GM12878 (cell line): ENCODE measurements around the gene KCNC2. TPM values are rescaled to one million over a fixed set of nuclear protein-coding genes. Genes with fewer than 3 reads are reported as not detected.

Experiments used
- ATAC-seq: fragments of 200-7000 bp; cut with Tn5 transposase; 3 replicates; pipeline ENCODE4 v1.9.1; 2020; ENCODE audit warnings: mild to moderate bottlenecking, moderate library complexity
- BruUV-seq: library from RNA; stranded (reverse); fragments of 400-500 nt; replicated peaks from 2 replicates; lab custom pipeline; 2021; lab: Mats Ljungman, UMichigan
- CTCF ChIA-PET: fragments of 300-600 bp; sonication (Branson Sonifier 250); formaldehyde crosslinking; extraction: SDS; loops from one replicate; lab custom pipeline; 2021; ENCODE audit warnings: inconsistent platforms; lab: Yijun Ruan, JAX
- POLR2A ChIA-PET: fragments of 350-600 bp; formaldehyde crosslinking; extraction: SDS; loops from one replicate; lab custom pipeline; 2021; ENCODE audit warnings: inconsistent platforms; lab: Charles Lee
- RAD21 ChIA-PET: fragments of 300-600 bp; sonication (Branson Sonifier 250); formaldehyde crosslinking; loops from one replicate; lab custom pipeline; 2023; ENCODE audit warnings: antibody characterized with exemption; ENCODE audit not compliant: unreplicated experiment; lab: Charles Lee
- SMC1A ChIA-PET: fragments of 300-600 bp; sonication (Branson Sonifier 250); formaldehyde crosslinking; loops from one replicate; lab custom pipeline; 2023; ENCODE audit not compliant: unreplicated experiment, uncharacterized antibody; lab: Charles Lee
- DNase-seq: peaks from one replicate; pipeline ENCODE4 v3.0.0-alpha.2; 2011; ENCODE audit warnings: low read depth, low spot score
- FAIRE-seq: peaks from 3 replicates; lab custom pipeline; 2011; peaks lifted over from hg19 to GRCh38; lab: Jason Lieb, UNC
- H2AFZ ChIP-seq: 2 replicates; pipeline ENCODE4 v1.6.0; 2011; ENCODE audit warnings: low read depth, low read length, control low read depth; ENCODE audit not compliant: control insufficient read depth
- H3K27ac ChIP-seq: 2 replicates; pipeline ENCODE4 v1.5.1; 2011; ENCODE audit warnings: control low read depth; ENCODE audit not compliant: control insufficient read depth, insufficient read depth
- H3K27me3 ChIP-seq, 2 experiments: replicated peaks in 1 of 2; 2 replicates each; pipeline versions ENCODE4 v1.6.0 to v1.6.1; 2011; ENCODE audit warnings: low read length in 1 of 2; ENCODE audit not compliant: control insufficient read depth in 2 of 2, insufficient read depth in 2 of 2
- H3K36me3 ChIP-seq, 2 experiments: 2 replicates each; pipeline ENCODE4 v1.5.1; 2011; ENCODE audit warnings: low read length in 1 of 2; ENCODE audit not compliant: control insufficient read depth in 2 of 2, insufficient read depth in 2 of 2
- H3K4me1 ChIP-seq: 2 replicates; pipeline ENCODE4 v1.6.1; 2011; ENCODE audit warnings: mild to moderate bottlenecking, low read length, moderate library complexity, mixed read lengths; ENCODE audit not compliant: control insufficient read depth, insufficient read depth
- H3K4me2 ChIP-seq: 2 replicates; pipeline ENCODE4 v1.6.0; 2011; ENCODE audit warnings: control low read depth; ENCODE audit not compliant: control insufficient read depth, insufficient read depth
- H3K4me3 ChIP-seq: fragments of 200-600 bp; sonication (generic); 2 replicates; pipeline ENCODE4 v1.5.1; 2016
- H3K79me2 ChIP-seq: 2 replicates; pipeline ENCODE4 v1.6.0; 2011; ENCODE audit warnings: low read length; ENCODE audit not compliant: control insufficient read depth, insufficient read depth
- H3K9ac ChIP-seq: 2 replicates; pipeline ENCODE4 v1.8.0; 2011; ENCODE audit warnings: low read length, control low read depth, mixed read lengths; ENCODE audit not compliant: control insufficient read depth, insufficient read depth
- H3K9me3 ChIP-seq: replicated peaks from 3 replicates; pipeline ENCODE4 v1.5.1; 2011; ENCODE audit warnings: mild to moderate bottlenecking, low read length; ENCODE audit not compliant: control insufficient read depth, insufficient read depth
- H4K20me1 ChIP-seq: 2 replicates; pipeline ENCODE4 v1.6.0; 2011; ENCODE audit not compliant: control insufficient read depth, insufficient read depth
- ASH2L ChIP-seq: fragments of 300-600, 200-600 bp; sonication (generic); IDR thresholded peaks from 2 replicates; pipeline ENCODE4 v1.6.1; 2017; ENCODE audit warnings: low read depth, mild to moderate bottlenecking, borderline replicate concordance
- SMAD5 ChIP-seq: IDR thresholded peaks from 2 replicates; pipeline ENCODE4 v1.6.1; 2016; ENCODE audit warnings: antibody characterized with exemption, low read depth
- ZNF274 ChIP-seq: IDR thresholded peaks from one replicate; pipeline ENCODE4 v1.8.0; 2011; ENCODE audit not compliant: insufficient read length, insufficient read depth
- ZNF384 ChIP-seq: IDR thresholded peaks from 2 replicates; pipeline ENCODE4 v1.6.1; 2012; ENCODE audit warnings: low read depth, mild to moderate bottlenecking, low read length, improper control_type of control experiment, borderline replicate concordance
- ZSCAN29 ChIP-seq: fragments of 450-650 bp; IDR thresholded peaks from 2 replicates; pipeline ENCODE4 v1.6.1; 2017; ENCODE audit warnings: mild to moderate bottlenecking, moderate library complexity
- WGBS: methylation state at CpG from one replicate; pipeline ENCODE4 v1.1.6; 2016; ENCODE audit warnings: low lambda C conversion rate; ENCODE audit not compliant: insufficient replicate concordance, insufficient coverage; ENCODE audit errors: missing lambda C conversion rate; 5-methylcytosine and 5-hydroxymethylcytosine counted together
- in situ Hi-C: fragments of 300-500 bp; cut with MboI; formaldehyde crosslinking; loops from 9 replicates; pipeline ENCODE4 v1.14.3; 2018; ENCODE audit warnings: mixed read lengths
- intact Hi-C: fragments of 100-400 bp; cut with micrococcal nuclease; formaldehyde crosslinking; loops from one replicate; pipeline ENCODE4 v1.14.2; 2022; ENCODE audit not compliant: unreplicated experiment
- polyA plus RNA-seq, 11 experiments: library from polyadenylated mRNA; depleted of rRNA in 4 of 11; unstranded in 6 of 11; stranded (reverse) in 5 of 11; fragments of >200 nt; fragmentation: Nextera tagmentation in 4 of 11; fragmentation: Illumina TruSeq in 1 of 11; extraction: Ambion mirVana in 4 of 11; extraction: Trizol in 1 of 11; gene quantifications; 1 replicate in 1 of 11; 2 replicates in 10 of 11; pipeline versions ENCODE4 v1.2.1 to v1.2.3, GENCODE V29; 2011 to 2016; ENCODE audit warnings: inconsistent platforms in 2 of 11, missing spikeins in 2 of 11, low read depth in 1 of 11
- total RNA-seq, 4 experiments: library from RNA; depleted of rRNA in 3 of 4; stranded (reverse); fragments of >200 nt in 3 of 4; fragmentation: Illumina TruSeq in 1 of 4; extraction: Trizol in 1 of 4; gene quantifications; 2 replicates each; pipeline versions ENCODE4 v1.2.1 to v1.2.3, GENCODE V29; 2013 to 2021

The KCNC2 gene
- total and polyA plus RNA-seq, 10 of the 15 experiments (the other 5 are each of a cell fraction or from before 2014, with no cell fraction given), result 0.03 to 2.3 (median 0.08) TPM; not detected in 7

- no peak overlapping the region for H3K4me2 ChIP-seq
- SMC1A ChIA-PET, result interaction anchor here (1.3 kb wide), 2 partner anchors 8 to 10 kb away, joined by 3 to 4 read pairs; no protein-coding TSS in a partner anchor
- H3K4me3 ChIP-seq, result no peak overlapping the region
- H3K36me3 ChIP-seq, result no peaks in the 10 kb centered on the region
- ATAC-seq, result no peak
- no peak overlapping the region for H2AFZ ChIP-seq
- RAD21 ChIA-PET, result no interaction called here
- H3K9me3 ChIP-seq, result no peaks in the 10 kb centered on the region
- TF ChIP-seq ZNF274, result no peak
- no peaks in the 10 kb centered on the region for H3K4me1 ChIP-seq
- no peak overlapping the region for H3K27ac ChIP-seq
- CTCF ChIA-PET, result no interaction called here
- no TSS peak for BruUV-seq
- no peak overlapping the region for H3K9ac ChIP-seq
- H3K79me2 ChIP-seq, result no peaks in the 10 kb centered on the region
- intact Hi-C loops, result no loop called here
- in situ Hi-C loops, result no loop called here
- FAIRE-seq, result no peak
- no peaks in the 10 kb centered on the region for H4K20me1 ChIP-seq
- 0% methylated on average over 1 of the region's 1 CpG for WGBS
- DNase-seq, result no peak
- H3K27me3 ChIP-seq, result no peaks in the 10 kb centered on the region
- POLR2A ChIA-PET, result no interaction called here
Measured at GRCh38 chr12:75120311-75120711, 89.3 kb downstream of the KCNC2 start.

- no peak for TF ChIP-seq ZNF384
- no peak for TF ChIP-seq ZSCAN29
- no peak for TF ChIP-seq SMAD5
- TF ChIP-seq ASH2L, result no peak
- ATAC-seq (no peak), FAIRE-seq (no peak), DNase-seq (no peak)
- Histone ChIP-seq H3K36me3 (no peaks in the 10 kb centered on the region), H3K4me3 (no peak overlapping the region), H3K9me3 (no peaks in the 10 kb centered on the region), H3K4me2 (no peak overlapping the region), H3K79me2 (no peaks in the 10 kb centered on the region), H3K4me1 (no peaks in the 10 kb centered on the region), H3K27ac (no peak overlapping the region), H3K9ac (no peak overlapping the region), H4K20me1 (no peaks in the 10 kb centered on the region), H3K27me3 (no peaks in the 10 kb centered on the region), H2AFZ (no peak overlapping the region)
- ChIA-PET POLR2A (no interaction called here), SMC1A (interaction anchor here (1.5 kb wide), 1 partner anchor 9 kb away, joined by 5 read pairs; no protein-coding TSS in a partner anchor), RAD21 (interaction anchor here (1.6 kb wide), 1 partner anchor 12 kb away, joined by 3 read pairs; no protein-coding TSS in a partner anchor), CTCF (no interaction called here)
- no TSS peak for BruUV-seq
- in situ Hi-C loops (no loop called here), intact Hi-C loops (no loop called here)
- 6% methylated on average over 5 of the region's 5 CpGs for WGBS
Measured at GRCh38 chr12:75116646-75117198, 92.9 kb downstream of the KCNC2 start.
